Tibial artery (tissue), 4 donors: Measurements from ENCODE around the gene CNOT4.
"Not testable (repeated sequence)": the region's sequence is repeated elsewhere in the genome, so short reads cannot be mapped to it uniquely, and the experiment has no call there.

Experiments
- DNase-seq, 2 donors: peaks; one replicate each; pipeline ENCODE4 v3.0.0-alpha.2; 2019
- H3K27ac ChIP-seq, 2 donors: fragments of 200-600 bp; sonication (generic) in 1 of 2; 1 replicate in 1 of 2; 2 replicates in 1 of 2; pipeline ENCODE4 v1.5.1; 2018 to 2019; ENCODE audit warnings: mild to moderate bottlenecking in 1 of 2
- H3K27me3 ChIP-seq, 2 donors: fragments of 200-600 bp; sonication (generic) in 1 of 2; one replicate each; pipeline versions ENCODE4 v1.5.1 to v1.6.0; 2016 to 2019
- H3K36me3 ChIP-seq, 3 donors: fragments of 200-600 bp; sonication (generic) in 2 of 3; one replicate each; pipeline ENCODE4 v1.5.1; 2016 to 2019; ENCODE audit warnings: mild to moderate bottlenecking in 2 of 3
- H3K4me1 ChIP-seq, 4 donors: fragments of 200-600 bp; sonication (generic) in 2 of 4; 1 replicate in 3 of 4; 2 replicates in 1 of 4; pipeline ENCODE4 v1.5.1; 2016 to 2019
- H3K4me3 ChIP-seq, 2 donors: fragments of 200-600 bp; sonication (generic) in 1 of 2; 1 replicate in 1 of 2; 2 replicates in 1 of 2; pipeline ENCODE4 v1.5.1; 2018 to 2019; ENCODE audit warnings: mild to moderate bottlenecking in 2 of 2
- H3K9me3 ChIP-seq, 3 donors: fragments of 200-600 bp; sonication (generic) in 1 of 3; one replicate each; pipeline ENCODE4 v1.5.1; 2016 to 2019
- intact Hi-C: fragments of 100-400 bp; cut with DNase I; formaldehyde crosslinking; loops from one replicate; pipeline ENCODE4 v1.15.0; 2023; ENCODE audit warnings: low total_unique reads
- TF ChIP-seq, protein P1 (sequence below), 2 experiments: fragments of 200-600 bp in 1 of 2; fragments of 450-650 bp in 1 of 2; IDR thresholded peaks; one replicate each; pipeline ENCODE4 v1.5.1; 2017 to 2019; ENCODE audit warnings: antibody characterized with exemption in 2 of 2, mild to moderate bottlenecking in 1 of 2, moderate library complexity in 1 of 2

The CNOT4 gene

DNA sequence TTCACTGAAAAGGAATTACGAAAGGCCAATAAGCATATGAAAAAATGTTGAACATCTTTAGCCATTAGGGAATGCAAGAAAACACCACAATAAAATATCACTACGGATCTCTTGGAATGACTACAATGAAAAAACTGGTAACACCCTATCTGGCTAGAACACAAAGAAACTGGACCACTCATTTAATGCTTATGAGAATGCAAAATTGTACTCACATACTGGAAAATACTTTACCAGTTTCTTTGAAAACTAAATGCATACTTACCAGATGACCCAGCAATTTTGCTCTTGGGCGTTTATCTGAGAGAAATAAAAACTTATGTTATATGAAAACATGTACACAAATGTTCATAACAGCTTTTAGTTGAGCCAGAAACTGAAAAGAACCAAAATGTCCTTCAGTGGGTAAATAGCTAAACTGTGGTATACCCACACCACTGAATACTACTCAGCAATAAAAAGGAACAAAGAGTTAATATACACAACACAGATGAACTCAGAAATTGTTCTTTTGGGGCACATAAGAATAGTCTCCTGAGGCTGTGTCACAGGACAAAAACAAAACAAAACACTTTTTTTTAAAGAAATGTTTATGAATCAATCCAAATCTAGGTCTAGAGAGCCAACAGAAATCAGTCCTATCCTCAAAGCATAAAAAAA is 23.5 kb downstream of the CNOT4 start:
- TF ChIP-seq, protein P1, sequence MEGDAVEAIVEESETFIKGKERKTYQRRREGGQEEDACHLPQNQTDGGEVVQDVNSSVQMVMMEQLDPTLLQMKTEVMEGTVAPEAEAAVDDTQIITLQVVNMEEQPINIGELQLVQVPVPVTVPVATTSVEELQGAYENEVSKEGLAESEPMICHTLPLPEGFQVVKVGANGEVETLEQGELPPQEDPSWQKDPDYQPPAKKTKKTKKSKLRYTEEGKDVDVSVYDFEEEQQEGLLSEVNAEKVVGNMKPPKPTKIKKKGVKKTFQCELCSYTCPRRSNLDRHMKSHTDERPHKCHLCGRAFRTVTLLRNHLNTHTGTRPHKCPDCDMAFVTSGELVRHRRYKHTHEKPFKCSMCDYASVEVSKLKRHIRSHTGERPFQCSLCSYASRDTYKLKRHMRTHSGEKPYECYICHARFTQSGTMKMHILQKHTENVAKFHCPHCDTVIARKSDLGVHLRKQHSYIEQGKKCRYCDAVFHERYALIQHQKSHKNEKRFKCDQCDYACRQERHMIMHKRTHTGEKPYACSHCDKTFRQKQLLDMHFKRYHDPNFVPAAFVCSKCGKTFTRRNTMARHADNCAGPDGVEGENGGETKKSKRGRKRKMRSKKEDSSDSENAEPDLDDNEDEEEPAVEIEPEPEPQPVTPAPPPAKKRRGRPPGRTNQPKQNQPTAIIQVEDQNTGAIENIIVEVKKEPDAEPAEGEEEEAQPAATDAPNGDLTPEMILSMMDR (IDR thresholded peaks at IDR 0.05) = no peak
- no peak for DNase-seq
- H3K4me1 ChIP-seq = peaks cover 0 to 13% (median 4%) of the 10 kb centered on the region in 4 donors
- no peak overlapping the region for H3K4me3 ChIP-seq
- no peaks in the 10 kb centered on the region for H3K36me3 ChIP-seq
- H3K9me3 ChIP-seq = no peaks in the 10 kb centered on the region
- H3K27me3 ChIP-seq = no peaks in the 10 kb centered on the region
- H3K27ac ChIP-seq = no peak overlapping the region
- intact Hi-C loops = no loop called here

DNA sequence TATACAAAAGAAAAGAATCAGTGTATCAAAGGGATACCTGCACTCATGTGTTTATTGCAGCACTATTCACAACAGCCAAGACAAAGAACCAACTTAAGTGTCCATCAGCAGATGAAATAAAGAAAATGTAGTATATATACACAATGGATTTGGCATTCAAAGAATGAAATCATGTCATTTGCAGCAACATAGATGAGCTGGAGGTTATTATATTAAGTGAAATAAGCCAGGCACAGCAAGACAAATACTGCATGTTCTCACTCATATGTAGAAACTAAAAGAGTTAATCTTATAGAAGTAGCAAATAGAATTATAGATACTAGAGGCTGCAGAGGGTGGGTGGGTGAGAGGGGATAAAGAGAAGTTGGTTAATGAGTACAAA is 28.3 kb downstream of the CNOT4 start:
- TF ChIP-seq, protein P1 (IDR thresholded peaks at IDR 0.05) = no peak
- no peaks in the 10 kb centered on the region for H3K9me3 ChIP-seq
- H3K36me3 ChIP-seq = no peaks in the 10 kb centered on the region
- H3K27ac ChIP-seq = no peak overlapping the region
- H3K4me1 ChIP-seq = peaks cover 0 to 9% (median 0%) of the 10 kb centered on the region in 4 donors
- no peak for DNase-seq
- no peak overlapping the region for H3K4me3 ChIP-seq
- intact Hi-C loops = no loop called here
- H3K27me3 ChIP-seq = no peaks in the 10 kb centered on the region

DNA sequence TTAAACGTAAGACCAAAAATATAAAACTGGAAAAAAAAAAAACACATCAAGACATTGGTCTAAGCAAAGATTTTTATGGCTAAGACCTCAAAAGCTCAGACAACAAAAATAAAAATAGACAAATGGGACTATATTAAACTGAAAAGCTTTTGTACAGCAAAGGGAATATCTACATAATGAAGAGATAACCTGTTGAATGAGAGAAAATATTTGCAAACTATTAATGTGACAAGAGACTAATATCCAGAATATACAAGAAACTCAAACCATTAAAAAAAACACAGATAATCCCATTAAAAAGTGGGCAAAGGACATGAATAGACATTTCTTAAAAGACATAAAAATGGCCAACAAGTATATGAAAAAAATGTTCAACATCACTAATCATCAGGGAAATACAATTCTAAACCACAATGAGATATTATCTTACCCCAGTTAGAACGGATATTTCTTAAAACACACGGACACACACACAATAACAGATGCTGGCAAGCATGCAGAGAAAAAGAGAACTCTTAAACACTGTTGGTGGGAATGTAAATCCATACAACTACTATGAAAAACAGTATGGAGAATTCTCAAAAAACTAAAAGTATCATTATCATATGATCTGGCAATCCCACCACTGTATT is 28.8 kb downstream of the CNOT4 start:
- Histone ChIP-seq H3K27ac (no peak overlapping the region), H3K4me1 (peaks cover 0 to 9% (median 0%) of the 10 kb centered on the region in 4 donors), H3K36me3 (peaks cover 0 to 4% (median 0%) of the 10 kb centered on the region in 3 donors), H3K9me3 (no peaks in the 10 kb centered on the region), H3K27me3 (no peaks in the 10 kb centered on the region), H3K4me3 (no peak overlapping the region)
- DNase-seq = no peak
- TF ChIP-seq, protein P1 (IDR thresholded peaks at IDR 0.05) = no peak
- intact Hi-C loops = no loop called here

DNA sequence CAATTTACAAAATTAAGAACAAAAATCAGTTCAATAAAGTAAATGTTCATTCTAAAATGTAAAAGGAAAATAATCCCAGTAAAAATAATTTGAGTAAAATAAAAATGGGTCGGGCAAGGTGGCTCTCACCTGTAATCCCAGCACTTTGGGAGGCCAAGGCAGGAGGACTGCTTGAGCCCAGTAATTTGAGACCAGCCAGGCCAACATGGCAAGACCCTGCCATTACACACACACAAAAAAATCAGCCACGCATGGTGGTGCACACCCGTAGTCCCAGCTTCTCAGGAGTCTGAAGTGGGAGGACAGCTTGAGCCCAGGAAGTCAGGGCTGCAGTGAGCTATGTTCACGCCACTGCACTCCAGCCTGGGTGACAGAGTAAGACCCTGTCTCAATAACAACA is 34.4 kb downstream of the CNOT4 start:
- Histone ChIP-seq H3K4me1 (peaks cover 0 to 6% (median 0%) of the 10 kb centered on the region in 4 donors), H3K36me3 (peaks cover 0 to 4% (median 0%) of the 10 kb centered on the region in 3 donors), H3K27ac (no peak overlapping the region), H3K9me3 (no peaks in the 10 kb centered on the region), H3K4me3 (no peak overlapping the region), H3K27me3 (no peaks in the 10 kb centered on the region)
- TF ChIP-seq, protein P1 (IDR thresholded peaks at IDR 0.05) = no peak
- intact Hi-C loops = no loop called here
- DNase-seq = no peak

DNA sequence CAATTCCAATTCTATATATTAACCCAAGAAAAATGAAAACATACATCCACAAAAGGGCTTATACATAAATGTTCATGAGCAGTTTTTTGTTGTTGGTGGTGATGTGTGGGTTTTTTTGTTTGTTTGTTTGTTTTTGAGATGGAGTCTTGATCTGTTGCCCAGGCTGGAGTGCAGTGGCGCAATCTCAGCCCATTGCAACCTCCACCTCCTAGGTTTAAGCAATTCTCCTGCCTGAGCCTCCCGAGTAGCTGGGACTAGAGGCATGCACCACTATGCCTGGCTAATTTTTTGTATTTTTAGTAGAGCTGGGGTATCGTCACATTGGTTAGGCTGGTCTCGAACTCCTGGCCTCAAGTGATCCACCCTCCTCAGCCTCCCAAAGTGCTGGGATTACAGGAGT is 40.2 kb downstream of the CNOT4 start:
- H3K36me3 ChIP-seq, H3K4me1 ChIP-seq, intact Hi-C loops, H3K4me3 ChIP-seq, DNase-seq, H3K27ac ChIP-seq, H3K9me3 ChIP-seq, H3K27me3 ChIP-seq: not testable (repeated sequence)

DNA sequence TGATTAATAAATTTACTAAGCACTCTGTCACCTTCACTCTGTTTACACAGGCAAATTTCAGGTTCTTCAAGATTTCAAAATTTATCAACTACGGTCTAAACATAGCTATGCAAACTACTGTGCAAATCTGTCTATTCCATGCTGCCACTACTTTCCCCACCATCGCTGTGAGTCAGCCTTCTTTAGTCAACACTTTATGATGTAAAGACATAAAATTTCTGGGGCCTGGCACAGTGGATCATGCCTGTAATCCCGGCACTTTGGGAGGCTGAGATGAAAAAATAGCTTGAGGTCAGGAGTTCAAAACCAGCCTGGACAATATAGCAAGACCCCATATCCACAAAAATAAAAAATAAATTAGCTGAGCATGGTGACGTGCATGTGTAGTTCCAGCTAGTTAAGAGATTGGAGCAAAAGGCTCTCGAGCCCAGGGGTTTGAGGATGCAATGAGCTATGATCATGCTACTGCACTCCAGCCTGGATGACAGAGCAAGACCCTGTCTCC is 42.6 kb downstream of the CNOT4 start:
- intact Hi-C loops = no loop called here
- no peak overlapping the region for H3K27ac ChIP-seq
- H3K4me3 ChIP-seq = no peak overlapping the region
- H3K36me3 ChIP-seq = no peaks in the 10 kb centered on the region
- TF ChIP-seq, protein P1 (IDR thresholded peaks at IDR 0.05) = no peak
- no peaks in the 10 kb centered on the region for H3K9me3 ChIP-seq
- no peak for DNase-seq
- no peaks in the 10 kb centered on the region for H3K27me3 ChIP-seq
- H3K4me1 ChIP-seq = no peaks in the 10 kb centered on the region
